ENCODE data around the gene TRAF4.
"Not testable (repeated sequence)": the region's sequence is repeated elsewhere in the genome, so short reads cannot be mapped to it uniquely, and the experiment has no call there.

Gene TRAF4

DNA sequence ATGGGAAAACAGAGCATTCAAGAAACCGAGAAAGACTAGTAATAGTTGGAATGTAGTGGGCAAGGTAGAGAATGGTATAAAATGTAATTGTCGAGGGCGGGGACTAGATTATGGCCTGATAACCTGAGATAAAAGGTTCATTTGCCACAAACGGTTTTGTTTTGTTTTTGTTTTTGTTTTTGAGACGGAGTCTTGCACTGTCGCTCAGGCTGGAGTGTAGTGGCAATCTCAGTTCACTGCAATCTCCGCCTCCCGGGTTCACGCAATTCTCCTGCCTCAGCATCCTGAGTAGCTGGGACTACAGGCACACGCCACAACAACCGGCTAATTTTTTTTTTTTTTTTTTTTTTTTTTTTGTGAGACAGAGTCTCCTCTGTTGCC, 13.9 kb upstream of the TRAF4 start:
- DNase-seq (ENCODE audit: low read depth in 2 of 2): no peak

DNA sequence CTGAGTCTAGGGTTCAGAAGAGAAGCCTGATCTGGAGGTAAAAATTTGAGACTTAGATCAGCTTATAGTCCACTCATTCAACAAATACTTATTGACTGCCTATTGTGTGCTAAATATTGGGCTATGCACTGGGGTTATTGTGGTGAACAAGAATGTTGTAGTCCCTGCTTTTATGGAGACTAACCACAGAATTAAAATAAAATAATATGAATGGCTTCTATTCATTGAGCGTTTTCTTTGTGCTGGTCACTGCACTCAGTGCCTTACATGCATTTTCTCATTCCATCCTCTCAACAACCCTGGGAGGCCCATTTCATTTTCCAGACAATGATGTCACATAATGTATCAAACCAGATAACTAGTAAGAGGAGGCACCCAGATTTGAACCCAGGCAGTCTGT, 10.5 kb upstream of the TRAF4 start:
- DNase-seq (ENCODE audit: low read depth in 2 of 2): no peak

DNA sequence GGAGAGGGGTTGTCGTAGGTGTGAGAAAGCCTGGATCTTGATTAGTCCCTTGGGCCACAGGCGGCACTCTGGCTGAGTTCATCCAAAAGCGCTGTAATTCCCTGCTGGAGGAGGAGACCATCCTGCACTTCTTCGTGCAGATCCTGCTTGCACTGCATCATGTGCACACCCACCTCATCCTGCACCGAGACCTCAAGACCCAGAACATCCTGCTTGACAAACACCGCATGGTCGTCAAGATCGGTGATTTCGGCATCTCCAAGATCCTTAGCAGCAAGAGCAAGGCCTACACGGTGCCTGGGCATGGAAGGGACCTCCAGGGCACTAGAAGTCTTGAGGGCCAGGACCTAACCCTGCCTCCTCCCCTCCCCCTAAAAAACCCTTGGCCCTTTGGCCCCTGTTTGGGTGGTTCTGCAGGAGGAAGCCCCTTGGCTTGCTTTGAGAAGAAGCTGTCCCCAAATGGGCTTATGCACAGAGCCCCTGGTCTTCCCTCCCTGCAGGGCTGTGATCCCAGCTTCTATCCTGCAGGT, 9.0 kb upstream of the TRAF4 start:
- no peak for DNase-seq (ENCODE audit: low read depth in 2 of 2)

DNA sequence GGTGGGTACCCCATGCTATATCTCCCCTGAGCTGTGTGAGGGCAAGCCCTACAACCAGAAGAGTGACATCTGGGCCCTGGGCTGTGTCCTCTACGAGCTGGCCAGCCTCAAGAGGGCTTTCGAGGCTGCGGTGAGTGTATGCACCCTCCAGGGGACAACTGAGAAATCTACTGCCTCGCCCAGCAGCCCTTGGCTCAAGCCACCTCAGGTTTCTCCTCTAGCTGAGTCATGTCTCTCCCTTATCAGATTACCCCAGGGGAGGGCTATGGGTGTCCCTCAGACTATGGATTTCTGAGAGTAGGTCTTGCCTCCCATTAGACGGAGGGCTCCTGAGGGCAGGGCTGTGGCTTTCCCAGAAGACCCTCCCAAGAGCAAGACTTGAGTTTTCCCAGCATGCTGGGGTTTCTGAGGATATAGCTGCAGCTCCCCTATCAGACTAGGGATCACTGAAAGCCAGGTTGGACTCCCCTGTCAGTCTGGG, 8.5 kb upstream of the TRAF4 start:
- no peak for DNase-seq (ENCODE audit: low read depth in 2 of 2)

DNA sequence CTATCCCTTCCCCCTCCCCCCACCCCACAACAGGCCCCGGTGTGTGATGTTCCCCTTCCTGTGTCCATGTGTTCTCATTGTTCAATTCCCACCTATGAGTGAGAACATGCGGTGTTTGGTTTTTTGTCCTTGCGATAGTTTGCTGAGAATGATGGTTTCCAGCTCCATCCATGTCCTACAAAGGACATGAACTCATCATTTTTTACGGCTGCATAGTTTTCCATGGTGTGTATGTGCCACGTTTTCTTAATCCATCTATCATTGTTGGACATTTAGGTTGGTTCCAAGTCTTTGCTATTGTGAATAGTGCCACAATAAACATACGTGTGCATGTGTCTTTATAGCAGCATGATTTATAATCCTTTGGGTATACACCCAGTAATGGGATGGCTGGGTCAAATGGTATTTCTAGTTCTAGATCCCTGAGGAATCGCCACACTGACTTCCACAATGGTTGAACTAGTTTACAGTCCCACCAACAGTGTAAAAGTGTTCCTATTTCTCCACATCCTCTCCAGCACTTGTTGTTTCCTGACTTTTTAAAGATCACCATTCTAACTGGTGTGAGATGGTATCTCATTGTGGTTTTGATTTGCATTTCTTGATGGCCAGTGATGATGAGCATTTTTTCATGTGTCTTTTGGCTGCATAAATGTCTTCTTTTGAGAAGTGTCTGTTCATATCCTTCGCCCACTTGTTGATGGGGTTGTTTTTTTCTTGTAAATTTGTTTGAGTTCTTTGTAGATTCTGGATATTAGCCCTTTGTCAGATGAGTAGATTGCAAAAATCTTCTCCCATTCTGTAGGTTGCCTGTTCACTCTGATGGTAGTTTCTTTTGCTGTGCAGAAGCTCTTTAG, 7.7 kb upstream of the TRAF4 start:
- DNase-seq (ENCODE audit: low read depth in 2 of 2): not testable (repeated sequence)

DNA sequence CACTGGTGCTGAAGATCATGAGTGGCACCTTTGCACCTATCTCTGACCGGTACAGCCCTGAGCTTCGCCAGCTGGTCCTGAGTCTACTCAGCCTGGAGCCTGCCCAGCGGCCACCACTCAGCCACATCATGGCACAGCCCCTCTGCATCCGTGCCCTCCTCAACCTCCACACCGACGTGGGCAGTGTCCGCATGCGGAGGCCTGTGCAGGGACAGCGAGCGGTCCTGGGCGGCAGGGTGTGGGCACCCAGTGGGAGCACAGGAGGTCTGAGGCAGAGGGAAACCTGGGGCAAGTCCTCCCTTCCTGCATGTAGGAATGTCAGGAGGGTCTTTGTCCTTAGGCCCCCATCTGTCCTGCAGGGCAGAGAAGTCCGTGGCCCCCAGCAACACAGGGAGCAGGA, 6.5 kb upstream of the TRAF4 start:
- DNase-seq (ENCODE audit: low read depth in 2 of 2): no peak

DNA sequence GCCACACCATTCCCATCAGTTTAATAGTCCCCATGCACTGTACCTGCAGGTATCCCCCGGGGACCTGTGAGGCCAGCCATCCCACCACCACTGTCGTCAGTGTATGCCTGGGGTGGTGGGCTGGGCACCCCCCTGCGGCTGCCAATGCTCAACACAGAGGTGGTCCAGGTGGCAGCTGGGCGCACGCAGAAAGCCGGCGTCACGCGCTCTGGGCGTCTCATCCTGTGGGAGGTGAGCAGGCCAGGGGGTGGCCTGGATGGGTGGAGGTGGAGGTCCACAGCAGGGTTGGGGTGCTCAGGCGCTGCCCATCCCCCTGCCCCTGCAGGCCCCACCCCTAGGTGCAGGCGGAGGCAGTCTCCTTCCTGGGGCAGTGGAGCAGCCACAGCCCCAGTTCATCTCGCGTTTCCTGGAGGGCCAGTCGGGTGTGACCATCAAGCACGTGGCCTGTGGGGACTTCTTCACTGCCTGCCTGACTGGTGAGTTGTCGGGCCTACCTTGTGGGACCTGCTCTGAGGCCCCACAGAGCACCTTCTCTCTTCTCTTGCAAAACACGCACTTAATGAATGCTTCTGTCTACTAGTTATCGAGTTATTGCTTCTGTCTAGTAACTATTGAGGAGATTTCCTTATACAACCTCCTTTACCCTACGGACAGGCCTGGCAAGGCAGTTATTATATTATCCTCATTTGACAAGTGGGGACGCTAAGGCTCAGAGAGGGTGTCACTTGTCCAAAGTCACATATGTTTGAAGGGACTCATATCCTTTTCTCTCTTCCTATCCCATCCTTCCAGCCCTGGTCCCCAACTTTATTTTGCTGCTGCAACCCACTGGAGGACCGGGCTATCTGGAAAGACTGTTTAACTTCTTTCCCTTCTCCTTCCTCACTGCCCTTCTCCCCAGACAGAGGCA, 5.8 kb upstream of the TRAF4 start:
- DNase-seq (ENCODE audit: low read depth in 2 of 2): no peak

DNA sequence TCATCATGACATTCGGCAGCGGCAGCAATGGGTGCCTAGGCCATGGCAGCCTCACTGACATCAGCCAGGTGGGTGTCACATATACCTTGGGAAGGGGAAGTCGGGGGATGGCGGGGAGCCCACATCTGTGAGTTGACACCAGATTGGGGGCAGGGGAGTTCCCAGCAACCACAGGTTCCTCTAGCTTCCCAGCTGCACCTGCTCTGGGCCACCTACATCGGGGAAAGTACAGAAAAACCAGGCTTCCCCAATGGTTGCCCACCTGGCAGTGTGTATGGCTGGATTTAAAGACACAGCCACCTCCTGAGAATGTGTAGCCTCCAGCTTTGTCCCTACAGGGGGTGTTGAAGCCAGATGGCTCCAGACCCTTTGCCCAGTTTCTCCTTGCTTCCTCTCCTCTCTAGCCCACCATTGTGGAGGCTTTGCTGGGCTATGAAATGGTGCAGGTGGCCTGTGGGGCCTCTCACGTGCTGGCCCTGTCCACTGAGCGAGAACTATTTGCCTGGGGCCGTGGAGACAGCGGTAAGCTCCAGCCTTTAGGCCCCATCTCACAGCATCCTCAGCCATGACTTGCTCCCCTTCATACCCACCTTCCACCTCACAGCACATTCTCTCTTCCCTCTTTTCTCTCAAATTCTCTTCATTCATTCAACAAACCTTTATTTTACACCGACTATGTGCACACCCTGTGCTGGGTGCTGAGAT, 5.0 kb upstream of the TRAF4 start:
- DNase-seq (ENCODE audit: low read depth in 2 of 2): no peak

DNA sequence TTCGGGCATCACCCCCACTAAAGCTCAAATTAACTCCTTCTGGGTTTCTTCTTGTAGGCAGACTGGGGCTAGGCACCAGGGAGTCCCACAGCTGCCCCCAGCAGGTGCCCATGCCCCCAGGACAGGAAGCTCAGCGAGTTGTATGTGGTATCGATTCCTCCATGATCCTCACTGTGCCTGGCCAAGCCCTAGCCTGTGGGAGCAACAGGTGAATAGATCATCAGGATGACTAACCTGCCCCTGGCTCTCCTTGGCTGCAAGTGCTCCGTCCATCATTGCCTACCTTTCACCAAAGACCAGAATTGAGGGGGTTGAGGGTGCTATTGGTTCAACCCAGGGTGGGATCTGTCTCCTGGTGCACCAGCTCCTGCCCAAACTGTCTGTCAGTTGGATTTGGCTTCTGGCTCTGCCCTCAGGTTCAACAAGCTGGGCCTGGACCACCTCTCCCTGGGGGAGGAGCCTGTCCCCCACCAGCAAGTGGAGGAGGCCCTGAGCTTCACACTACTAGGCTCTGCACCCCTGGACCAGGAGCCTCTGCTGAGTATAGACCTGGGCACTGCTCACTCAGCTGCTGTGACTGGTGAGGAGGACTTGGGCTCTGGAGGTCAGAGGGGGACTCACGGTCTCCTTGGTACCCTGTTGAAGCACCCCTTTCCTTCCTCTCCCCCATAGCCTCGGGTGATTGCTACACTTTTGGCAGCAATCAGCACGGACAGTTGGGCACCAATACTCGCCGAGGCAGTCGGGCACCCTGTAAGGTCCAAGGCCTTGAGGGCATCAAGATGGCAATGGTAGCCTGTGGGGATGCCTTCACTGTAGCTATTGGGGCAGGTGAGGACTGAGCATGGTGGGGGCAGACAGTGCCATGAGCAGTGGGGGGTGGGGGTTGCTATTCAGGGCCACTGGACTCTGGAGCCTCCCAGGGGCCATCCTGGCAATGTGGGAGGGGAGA, 3.1 kb upstream of the TRAF4 start:
- DNase-seq (ENCODE audit: low read depth in 2 of 2): no peak

DNA sequence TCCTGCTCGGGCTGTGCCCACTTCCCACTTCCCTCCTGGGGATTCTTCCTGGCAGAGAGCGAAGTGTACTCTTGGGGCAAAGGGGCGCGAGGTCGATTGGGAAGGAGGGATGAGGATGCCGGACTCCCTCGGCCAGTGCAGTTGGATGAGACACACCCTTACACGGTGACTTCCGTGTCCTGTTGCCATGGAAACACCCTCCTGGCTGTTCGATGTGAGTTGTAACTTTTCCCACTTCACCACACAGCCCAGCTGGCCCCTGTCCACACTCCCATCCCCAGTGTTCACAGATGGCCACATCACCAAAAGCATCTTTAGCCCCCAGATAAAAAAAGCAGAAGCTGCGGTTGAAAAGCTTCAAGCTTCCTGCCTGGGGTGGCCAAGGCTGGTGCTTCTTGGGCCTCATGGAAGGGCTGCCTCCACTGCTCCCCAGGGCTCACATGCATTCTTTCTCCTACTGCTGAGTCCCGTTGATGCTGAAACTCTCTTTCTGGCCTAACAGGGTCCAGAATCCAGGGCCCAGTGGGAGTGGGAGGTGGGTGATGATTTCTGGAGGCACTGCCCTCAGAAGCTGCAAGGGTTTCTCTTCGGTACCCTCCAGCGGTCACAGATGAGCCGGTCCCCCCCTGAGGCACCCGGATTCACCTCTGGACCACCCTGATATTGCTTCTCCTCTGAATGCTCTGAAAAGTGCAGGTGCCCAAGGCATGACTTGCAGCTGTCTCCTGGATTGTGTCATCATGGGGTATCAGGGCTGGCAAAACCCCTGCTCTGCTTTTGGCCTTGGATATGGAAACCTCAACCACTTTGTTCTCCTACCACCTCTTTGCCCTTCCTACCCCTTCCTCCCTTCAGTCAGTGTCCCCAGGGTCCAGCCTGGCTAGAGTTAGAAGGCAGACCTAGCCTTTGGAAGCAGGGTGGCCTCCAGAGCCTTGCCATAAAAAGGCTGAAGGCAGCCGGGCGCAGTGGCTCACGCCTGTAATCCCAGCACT, 2.2 kb upstream of the TRAF4 start:
- no peak for DNase-seq (ENCODE audit: low read depth in 2 of 2)

DNA sequence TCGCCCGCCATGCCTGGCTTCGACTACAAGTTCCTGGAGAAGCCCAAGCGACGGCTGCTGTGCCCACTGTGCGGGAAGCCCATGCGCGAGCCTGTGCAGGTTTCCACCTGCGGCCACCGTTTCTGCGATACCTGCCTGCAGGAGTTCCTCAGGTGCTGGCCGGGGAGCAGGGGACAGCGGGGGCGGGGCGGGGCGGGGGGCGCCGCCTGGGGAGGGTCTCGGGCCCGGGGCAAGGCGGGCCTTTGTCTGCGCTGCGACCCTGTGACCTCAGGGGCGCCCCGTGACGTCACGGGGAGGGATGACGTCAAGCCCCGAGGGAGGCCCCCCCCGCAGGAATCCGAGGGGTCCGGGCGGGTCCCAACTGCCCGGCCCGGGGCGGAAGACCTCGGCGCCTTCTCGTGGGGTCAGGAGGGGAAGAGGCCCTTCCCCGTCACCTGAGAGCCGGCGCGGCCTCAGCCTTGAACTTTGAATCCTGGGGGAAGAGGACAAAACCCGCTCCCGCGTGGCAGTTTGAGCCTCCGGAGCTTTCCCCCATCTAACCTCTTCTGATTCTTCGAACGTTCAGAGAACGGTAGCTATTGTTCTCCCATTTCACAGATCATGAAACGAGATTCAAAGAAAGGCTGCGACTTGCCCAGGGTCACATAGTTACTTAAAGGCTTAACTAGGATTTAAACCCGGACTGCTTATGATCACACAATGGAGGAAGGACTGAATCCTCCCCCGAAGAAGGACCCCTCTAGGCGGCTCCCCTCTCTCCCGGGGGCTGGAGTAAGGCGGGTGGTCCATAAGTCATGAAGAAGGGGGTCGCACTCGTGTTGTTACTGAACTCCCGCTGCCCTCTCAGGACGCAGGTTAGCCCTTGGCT, 527 bp downstream of the TRAF4 start:
- DNase-seq (ENCODE audit: low read depth in 2 of 2): peak in 1 of 2 donors; percentile 39

DNA sequence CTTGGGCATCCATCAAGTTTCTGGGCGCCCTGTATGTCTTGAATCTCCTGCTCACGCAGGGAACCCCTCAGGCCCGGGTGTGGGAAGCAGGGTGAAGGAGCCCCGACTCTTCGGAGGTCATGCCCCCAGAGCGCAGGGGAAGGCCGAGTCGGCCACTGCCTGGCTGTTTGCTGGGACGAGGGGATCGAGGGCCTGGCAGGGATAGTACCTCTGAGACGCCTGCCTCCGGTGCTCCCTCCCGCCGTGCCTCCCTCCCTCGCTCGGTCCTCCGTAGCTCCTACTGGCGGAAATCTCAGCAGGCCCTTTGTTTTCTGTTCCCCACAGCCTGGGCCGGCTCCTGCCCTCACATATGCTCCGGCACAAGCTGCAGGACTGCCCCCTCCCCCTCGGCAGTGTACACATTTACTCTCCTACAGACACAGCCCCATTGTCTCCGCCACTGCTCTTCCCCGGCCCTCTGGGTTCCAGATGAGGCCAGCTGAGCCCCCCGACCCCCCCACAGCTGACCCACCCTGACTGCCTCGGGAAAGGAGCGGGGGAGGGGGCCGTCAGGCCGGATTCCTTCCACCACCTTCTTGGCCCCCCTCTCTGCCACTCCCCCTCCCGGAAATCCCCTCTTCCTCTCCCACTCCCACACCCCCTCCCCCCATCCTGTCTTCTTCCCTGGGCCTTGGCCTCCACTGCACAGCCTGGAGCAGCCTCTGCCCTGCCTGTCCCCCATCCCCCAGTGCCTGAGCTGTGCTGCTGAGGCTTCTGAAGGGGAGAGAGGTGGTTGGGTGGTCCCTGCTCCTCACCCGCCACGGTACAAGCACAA, 1.4 kb downstream of the TRAF4 start:
- no peak for DNase-seq (ENCODE audit: low read depth in 2 of 2)

DNA sequence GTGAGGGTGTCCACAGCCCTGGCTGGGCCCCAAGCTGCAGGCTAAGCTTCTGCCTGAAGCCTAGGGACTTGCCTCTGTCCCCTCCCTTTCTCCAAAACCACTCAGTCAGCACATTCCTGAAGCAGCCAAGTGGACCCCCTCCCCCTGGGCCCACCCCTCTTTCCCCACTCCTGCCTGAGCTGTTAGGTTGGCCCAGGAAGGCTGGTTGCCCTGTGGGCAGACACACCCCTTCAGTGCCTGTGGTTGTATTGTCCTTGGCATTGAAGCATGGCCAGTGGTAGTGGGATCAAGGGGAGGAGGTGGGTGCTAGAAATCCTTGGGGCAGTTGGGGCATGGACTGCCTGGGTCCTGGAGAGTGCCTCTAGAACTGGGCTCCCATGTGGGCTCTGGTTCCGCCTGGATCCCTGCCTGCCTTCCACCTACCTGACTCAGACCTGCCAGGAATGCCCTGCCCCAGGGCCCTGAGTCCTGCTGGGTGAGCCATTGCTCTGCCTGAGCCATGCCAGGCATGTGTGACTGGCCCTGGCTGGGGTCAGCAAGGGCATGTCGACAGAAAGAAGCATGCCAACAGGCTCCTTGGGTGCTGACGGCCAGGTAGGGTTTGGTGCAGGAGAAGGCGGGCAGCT, 2.1 kb downstream of the TRAF4 start:
- no peak for DNase-seq (ENCODE audit: low read depth in 2 of 2)

DNA sequence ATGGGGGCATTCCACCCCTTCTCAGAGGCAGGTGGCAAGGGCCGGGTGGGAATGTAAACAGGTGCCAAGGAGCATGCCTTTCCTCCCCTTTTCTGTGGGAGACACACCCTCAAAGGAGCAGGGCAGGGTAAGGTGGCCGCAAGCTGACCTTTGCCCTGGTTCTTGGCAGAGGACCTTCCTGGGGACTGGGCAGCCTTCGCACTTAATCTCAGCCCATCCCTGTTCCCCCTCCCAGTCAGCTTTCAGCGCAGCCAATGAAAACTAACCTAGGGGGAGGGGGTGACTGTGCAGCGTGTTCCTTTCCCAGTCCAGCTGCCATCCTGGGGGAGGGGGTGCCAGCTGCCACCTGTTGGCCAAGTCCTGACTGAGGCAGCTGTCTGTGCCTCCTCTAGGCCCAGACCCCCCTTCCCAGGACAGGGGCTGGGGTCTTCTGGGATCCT, 2.8 kb downstream of the TRAF4 start:
- no peak for DNase-seq (ENCODE audit: low read depth in 2 of 2)

DNA sequence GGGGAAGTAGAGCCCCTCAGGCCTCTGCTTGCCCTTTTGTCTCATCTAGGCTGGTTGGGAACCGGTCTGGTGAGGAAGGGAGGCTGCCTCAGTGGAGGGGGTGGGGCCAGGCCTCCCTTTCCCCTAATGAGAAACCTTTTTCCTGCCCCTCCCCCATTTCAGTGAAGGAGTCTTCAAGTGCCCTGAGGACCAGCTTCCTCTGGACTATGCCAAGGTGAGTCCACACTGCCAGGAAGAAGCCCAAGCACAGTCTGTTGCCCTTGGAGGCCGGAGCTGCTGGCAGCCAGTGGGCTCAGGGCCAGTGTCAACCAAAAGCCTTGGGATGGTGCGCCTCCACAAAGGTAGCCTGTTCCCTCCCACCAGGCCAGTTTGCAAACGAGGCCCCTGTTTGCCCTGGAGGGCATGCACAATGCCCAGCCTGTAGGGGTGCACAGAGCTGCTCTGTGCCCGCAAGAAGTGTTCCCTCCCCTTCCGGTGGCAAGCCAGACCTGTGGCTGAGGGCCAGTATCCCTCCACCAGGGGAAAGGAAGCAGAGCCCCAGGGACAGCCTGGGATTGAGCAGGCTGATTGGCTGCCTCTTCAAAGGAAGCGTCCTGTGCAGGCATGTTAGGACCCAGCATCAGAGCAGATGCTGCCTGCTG, 3.4 kb downstream of the TRAF4 start:
- DNase-seq (ENCODE audit: low read depth in 2 of 2): no peak
